Left cardiac atrium (tissue), 4 donors: Measurements from ENCODE around the gene HOXC13. TPM values are rescaled to one million over a fixed set of nuclear protein-coding genes. Genes with fewer than 3 reads are reported as not detected.

Experiments
- ATAC-seq, 2 donors: fragments of 200-7000 bp; cut with Tn5 transposase; one replicate each; pipeline ENCODE4 v1.9.1; 2020; ENCODE audit warnings: mild to moderate bottlenecking in 2 of 2, moderate library complexity in 2 of 2
- DNase-seq: peaks from one replicate; pipeline ENCODE4 v3.0.0-alpha.2; 2020
- intact Hi-C, 2 donors: fragments of 100-400 bp; cut with DNase I; formaldehyde crosslinking; loops; one replicate each; pipeline versions ENCODE4 v1.14.1 to v1.15.1; 2022 to 2023
- long read RNA-seq: library from polyadenylated mRNA; unstranded; transcript quantifications from one replicate; pipeline ENCODE4 v2.0.0, GENCODE V29; 2021
- total RNA-seq, 2 donors: library from RNA; stranded (reverse); fragmentation: NEBNext Ultra II Directional; extraction: Animal tissue kit (Norgen Biotek cat#: 25700); gene quantifications; one replicate each; pipeline ENCODE4 v1.2.1, GENCODE V29; 2021
- donor health status: DM: no; HTN: yes; CAD: no.
- donor health status: DM: no; HTN: yes; CAD: no; lungs with severe emphysema.
- donor health status: DM: yes; HTN: yes; CAD: no.
- donor health status: Dilated cardiomyopathy.

The HOXC13 gene, protein sequence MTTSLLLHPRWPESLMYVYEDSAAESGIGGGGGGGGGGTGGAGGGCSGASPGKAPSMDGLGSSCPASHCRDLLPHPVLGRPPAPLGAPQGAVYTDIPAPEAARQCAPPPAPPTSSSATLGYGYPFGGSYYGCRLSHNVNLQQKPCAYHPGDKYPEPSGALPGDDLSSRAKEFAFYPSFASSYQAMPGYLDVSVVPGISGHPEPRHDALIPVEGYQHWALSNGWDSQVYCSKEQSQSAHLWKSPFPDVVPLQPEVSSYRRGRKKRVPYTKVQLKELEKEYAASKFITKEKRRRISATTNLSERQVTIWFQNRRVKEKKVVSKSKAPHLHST
- total RNA-seq = not detected
- long read RNA-seq = 0 reads

- no peak for DNase-seq
- intact Hi-C loops = no loop called here
- peak; percentile 29 to 58 for ATAC-seq
Measured at GRCh38 chr12:53938326-53939140, at the start of gene HOXC13. TSS of gene HOXC13 (plus strand) at chr12:53938831. CDS start at chr12:53938907, 76 bp downstream.

DNA sequence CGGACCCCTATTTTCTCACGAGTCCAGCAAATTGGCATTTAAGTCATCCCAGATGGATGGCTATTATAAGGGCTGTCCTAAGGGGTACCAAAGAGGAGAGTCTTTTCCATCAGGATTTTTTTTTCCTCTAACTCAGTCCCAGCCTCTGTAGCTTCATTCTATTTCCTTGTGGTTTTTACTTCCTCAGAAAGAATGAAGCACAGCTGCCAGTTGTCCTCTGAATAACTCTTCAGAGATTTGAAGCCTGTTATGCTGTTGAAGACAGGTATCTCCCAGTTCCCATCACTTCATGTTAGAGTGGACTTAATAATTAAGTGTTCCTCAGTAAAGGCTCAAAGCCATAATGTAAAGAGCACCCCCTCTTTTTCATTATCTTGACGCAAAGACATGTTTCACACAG is 48.5 kb upstream of the HOXC13 start:
- intact Hi-C loops = no loop called here
- DNase-seq (no peak), ATAC-seq (no peak)

- intact Hi-C loops = no loop called here
- DNase-seq (no peak), ATAC-seq (no peak)
Measured at GRCh38 chr12:53892762-53893395, 45.8 kb upstream of the HOXC13 start.

DNA sequence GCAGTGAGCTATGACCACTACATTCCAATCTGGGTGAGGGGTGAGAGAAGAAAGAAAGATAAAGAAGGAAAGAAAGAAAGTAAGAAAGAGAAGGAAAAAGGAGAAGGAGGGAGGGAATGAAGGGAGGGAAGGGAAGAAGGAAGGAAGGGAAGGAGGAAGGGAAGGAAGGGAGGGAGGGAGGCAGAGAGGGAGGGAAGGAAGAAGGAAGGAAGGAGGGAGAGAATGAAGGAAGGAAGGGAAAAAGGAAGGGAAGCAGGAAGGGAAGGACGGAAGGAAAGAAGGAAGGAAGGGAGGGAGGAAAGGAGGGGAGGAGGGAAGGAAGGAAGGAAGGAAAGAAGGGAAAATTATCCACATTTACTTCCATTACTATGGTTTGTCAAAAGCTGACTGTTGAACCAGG is 39.4 kb upstream of the HOXC13 start:
- intact Hi-C loops = no loop called here
- ATAC-seq (no peak), DNase-seq (no peak)

GRCh38 chr12:53907103-53907502 is 31.5 kb upstream of the HOXC13 start:
- intact Hi-C loops = no loop called here
- DNase-seq = no peak
- ATAC-seq = no peak

DNA sequence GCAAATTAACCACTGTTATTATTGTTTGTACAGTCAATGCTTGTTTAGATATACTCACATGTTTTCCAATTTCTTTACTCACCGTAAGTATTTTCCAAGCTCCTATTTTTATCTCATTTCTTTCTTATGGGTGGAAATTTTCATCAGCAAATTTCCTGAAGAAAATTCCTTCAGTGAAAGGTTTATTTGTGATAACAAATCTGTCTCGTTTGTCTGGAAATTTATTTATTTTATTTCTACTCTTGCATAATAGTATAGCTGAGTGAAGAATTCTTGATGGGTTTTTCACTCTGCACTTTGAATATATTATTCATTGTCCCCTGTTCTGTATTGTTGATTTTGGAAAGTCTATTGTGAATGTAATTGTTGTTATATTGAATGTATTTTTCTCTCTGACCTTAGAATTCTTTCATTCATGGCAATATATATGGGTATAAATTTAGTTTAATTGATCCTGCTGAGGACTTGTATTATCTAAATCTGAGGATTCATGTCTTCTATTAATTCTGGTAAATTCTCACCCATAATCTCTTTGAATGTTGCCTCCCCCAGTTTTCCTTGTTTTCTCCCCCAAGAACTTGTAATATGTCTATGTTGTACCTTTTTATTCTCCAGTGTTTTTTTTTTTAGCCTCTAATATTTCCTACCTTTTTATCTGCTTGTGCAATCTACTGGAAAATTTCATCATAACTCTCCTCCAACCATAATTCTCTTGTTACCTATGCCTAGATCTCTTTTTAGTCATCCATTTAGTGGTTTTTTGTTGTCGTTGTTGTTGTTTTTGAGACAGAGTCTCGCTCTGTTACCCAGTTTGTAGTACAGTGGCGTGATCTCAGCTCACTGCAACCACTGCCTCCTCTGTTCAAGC is 21.6 kb upstream of the HOXC13 start:
- no peak for DNase-seq
- no peak for ATAC-seq
- intact Hi-C loops = no loop called here

GRCh38 chr12:53924521-53925405 is 13.9 kb upstream of the HOXC13 start:
- no peak for DNase-seq
- no peak for ATAC-seq
- intact Hi-C loops = no loop called here

DNA sequence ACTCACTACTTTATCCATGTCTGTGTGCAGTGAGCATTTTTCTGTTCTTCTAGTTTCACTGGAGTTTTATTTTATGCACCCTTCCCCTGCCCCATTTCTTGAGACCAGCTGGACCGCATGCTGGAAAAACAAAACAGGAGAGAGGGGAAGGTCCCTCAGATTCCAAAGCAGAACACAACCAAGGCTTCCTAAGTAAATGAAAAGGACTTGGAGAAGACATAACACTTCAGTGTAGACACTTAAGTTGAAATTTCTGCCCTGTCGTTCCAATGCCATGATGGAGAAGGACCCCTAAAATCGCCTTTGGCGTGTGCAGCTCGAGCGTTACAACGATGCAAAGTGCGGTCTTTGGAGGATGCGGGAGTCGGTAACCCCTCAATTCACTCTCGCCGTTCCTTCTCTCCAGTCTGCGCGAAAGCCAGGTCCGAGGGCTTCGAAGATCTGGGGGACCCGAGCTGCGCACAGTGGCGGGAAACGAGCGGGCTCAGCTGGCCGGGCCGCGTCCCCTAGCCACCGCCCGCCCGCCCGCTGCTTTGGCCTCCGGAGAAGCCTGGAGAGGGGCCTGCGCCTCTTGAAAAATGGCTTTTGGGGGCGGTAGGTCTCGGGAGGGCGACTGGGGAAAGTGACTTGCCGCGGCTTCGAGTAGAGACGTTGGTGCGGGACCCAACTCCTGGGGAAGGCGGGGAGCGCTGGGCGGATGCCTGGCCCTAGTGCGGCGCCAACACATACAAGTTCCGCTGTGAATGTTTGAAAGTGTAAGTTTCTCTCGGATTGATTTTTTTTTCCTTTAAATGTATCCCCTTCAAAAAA is 11.2 kb upstream of the HOXC13 start:
- no peak for DNase-seq
- no peak for ATAC-seq
- intact Hi-C loops = no loop called here

DNA sequence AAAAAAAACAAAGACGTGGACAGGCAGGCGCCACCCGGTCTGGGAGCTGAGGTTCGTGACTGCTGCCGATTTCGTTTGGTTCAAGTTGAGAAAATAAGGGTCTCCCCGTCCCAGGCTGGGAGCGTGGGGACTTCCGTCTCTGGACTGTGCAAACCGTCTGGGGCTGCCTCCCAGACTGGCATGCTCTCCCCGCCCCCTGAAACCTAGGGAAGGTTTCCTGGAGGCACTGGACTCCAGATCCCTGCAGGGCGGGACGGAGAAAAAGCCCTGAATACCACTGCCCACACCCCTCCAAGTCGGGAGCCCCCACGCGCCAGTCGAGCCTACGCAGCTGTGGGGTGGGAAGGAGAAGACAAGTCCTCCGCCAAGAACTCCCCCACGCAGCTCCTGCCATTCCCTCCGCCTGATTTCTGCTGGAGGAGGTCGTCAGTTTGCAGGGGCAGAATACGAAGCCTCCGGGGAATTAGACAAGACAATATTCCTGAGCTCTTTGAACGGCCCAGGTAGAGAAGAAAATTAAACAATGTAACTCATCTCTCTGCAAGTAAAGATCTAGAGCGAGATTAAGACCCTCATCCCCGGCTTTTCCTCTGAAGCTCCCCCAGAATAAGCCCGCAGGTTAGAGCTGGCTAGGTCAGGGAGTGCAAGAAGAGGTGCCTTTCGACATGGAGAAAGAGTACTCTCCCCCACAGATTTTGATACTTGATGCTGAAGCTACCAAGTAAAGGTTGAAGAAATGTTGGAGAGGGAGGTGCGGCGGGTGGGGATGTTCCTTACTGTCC is 10.4 kb upstream of the HOXC13 start:
- intact Hi-C loops = no loop called here

DNA sequence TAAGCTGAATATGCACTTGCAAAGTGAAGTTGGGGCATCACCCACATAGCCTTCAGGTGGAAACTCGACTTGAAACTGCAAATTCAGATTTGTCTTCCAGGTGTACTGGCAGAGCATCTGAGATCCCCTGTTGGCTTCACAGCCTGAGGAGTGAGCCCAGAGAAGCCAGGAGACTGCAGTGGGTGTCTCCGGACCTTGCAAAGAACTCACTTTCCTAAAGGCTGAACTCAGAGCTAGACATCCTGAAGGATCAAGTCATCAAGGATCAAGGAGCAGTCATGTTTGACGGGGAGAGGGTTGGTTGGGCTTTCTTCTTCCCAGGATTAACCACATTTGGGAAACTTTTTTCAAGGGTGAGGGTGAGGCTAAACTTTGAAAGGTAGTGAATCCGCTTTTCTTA is 9.1 kb upstream of the HOXC13 start:
- DNase-seq = no peak
- ATAC-seq = no peak
- intact Hi-C loops = no loop called here

More for the DNA sequence above, 10.4 kb upstream of the HOXC13 start:
- ATAC-seq = no peak
- no peak for DNase-seq

- no peak for DNase-seq
- ATAC-seq = no peak
Measured at GRCh38 chr12:53930591-53931255, 7.9 kb upstream of the HOXC13 start.

GRCh38 chr12:53931844-53932581 is 6.6 kb upstream of the HOXC13 start:
- ATAC-seq (no peak), DNase-seq (no peak)
- intact Hi-C loops = no loop called here

More at GRCh38 chr12:53930591-53931255, 7.9 kb upstream of the HOXC13 start:
- intact Hi-C loops = no loop called here

DNA sequence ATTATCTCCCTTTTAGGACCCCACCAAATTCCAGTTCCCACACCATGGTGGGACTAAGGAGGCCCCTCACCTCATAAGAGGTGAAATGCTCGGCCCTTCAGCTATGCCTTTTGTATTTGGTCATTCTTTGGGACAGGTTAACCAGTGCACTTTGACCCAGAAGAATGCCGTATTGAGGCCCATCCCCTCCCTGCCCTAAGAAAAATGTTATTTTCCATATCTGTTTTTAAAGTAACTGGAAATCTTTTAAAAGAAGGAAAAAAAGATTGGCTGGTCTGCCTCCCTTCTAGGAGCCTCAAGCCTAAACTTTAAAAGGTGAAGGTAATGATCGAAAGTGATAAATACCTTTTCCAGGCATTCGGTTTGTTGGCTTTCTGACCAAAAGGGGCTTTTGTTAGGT is 5.7 kb upstream of the HOXC13 start:
- intact Hi-C loops = no loop called here
- DNase-seq (no peak), ATAC-seq (no peak)

- intact Hi-C loops = no loop called here
- no peak for DNase-seq
- no peak for ATAC-seq
Measured at GRCh38 chr12:53935383-53936341, 3.0 kb upstream of the HOXC13 start.
